IMR-90 (cell line): ENCODE measurements around the gene PIP4K2A. TPM values are rescaled to one million over a fixed set of nuclear protein-coding genes. Genes with fewer than 3 reads are reported as not detected.

Experiments used
- ATAC-seq: fragments of 200-7000 bp; cut with Tn5 transposase; 2 replicates; pipeline ENCODE4 v1.9.1; 2020; ENCODE audit warnings: low read depth, mild to moderate bottlenecking, moderate library complexity
- BruUV-seq: library from RNA; stranded (reverse); fragments of 400-500 nt; replicated peaks from 2 replicates; lab custom pipeline; 2021; lab: Mats Ljungman, UMichigan
- CTCF ChIA-PET: fragments of 300-600 bp; formaldehyde crosslinking; extraction: SDS; loops from one replicate; lab custom pipeline; 2021; ENCODE audit warnings: antibody characterized with exemption; lab: Yijun Ruan, JAX
- POLR2A ChIA-PET: fragments of 300-600 bp; sonication (Branson Sonifier 250); formaldehyde crosslinking; loops from one replicate; lab custom pipeline; 2022; ENCODE audit warnings: antibody characterized with exemption; ENCODE audit not compliant: unreplicated experiment; lab: Charles Lee
- DNase-seq: peaks from one replicate; pipeline ENCODE4 v3.0.0; 2013
- H2AFZ ChIP-seq: replicated peaks from 2 replicates; pipeline ENCODE3; 2013; ENCODE audit warnings: low read length, mild to moderate bottlenecking; ENCODE audit not compliant: poor library complexity
- H2AK5ac ChIP-seq: 2 replicates; pipeline ENCODE4 v1.6.1; 2013; ENCODE audit warnings: low read depth, low read length, inconsistent platforms
- H2AK9ac ChIP-seq: replicated peaks from 2 replicates; pipeline ENCODE3; 2013; ENCODE audit warnings: mild to moderate bottlenecking, low read depth, low read length, moderate library complexity; ENCODE audit not compliant: poor library complexity
- H2BK120ac ChIP-seq: 2 replicates; pipeline ENCODE4 v1.6.1; 2013; ENCODE audit warnings: low read depth, low read length, inconsistent platforms
- H2BK15ac ChIP-seq: 3 replicates; pipeline ENCODE4 v1.6.1; 2013; ENCODE audit warnings: low read depth, low read length, inconsistent platforms
- H2BK20ac ChIP-seq: 2 replicates; pipeline ENCODE4 v1.6.1; 2013; ENCODE audit warnings: low read depth, mild to moderate bottlenecking, inconsistent platforms, low read length, moderate library complexity
- H2BK5ac ChIP-seq: 2 replicates; pipeline ENCODE4 v1.6.1; 2013; ENCODE audit warnings: mild to moderate bottlenecking, low read depth, low read length, inconsistent platforms; ENCODE audit not compliant: poor library complexity, severe bottlenecking
- H3K14ac ChIP-seq: replicated peaks from 2 replicates; pipeline ENCODE4 v1.6.1; 2013; ENCODE audit warnings: low read depth, low read length, inconsistent platforms
- H3K18ac ChIP-seq: 2 replicates; pipeline ENCODE4 v1.6.1; 2013; ENCODE audit warnings: low read depth, low read length, control low read depth
- H3K23ac ChIP-seq: 2 replicates; pipeline ENCODE4 v1.6.1; 2013; ENCODE audit warnings: low read depth, low read length, inconsistent platforms
- H3K27ac ChIP-seq: 2 replicates; pipeline ENCODE4 v1.5.1; 2013; ENCODE audit warnings: mild to moderate bottlenecking, control low read depth, low read length; ENCODE audit not compliant: insufficient read depth
- H3K27me3 ChIP-seq: 2 replicates; pipeline ENCODE4 v1.6.1; 2013; ENCODE audit warnings: low read length; ENCODE audit not compliant: control insufficient read depth, insufficient read depth
- H3K36me3 ChIP-seq: 2 replicates; pipeline ENCODE4 v1.6.1; 2013; ENCODE audit warnings: low read length, mixed read lengths; ENCODE audit not compliant: control insufficient read depth, insufficient read depth
- H3K4ac ChIP-seq: 2 replicates; pipeline ENCODE4 v1.6.1; 2013; ENCODE audit warnings: low read depth, low read length, inconsistent platforms
- H3K4me1 ChIP-seq: 2 replicates; pipeline ENCODE4 v1.6.1; 2013; ENCODE audit warnings: low read length, mixed read lengths; ENCODE audit not compliant: control insufficient read depth, insufficient read depth
- H3K4me2 ChIP-seq: 2 replicates; pipeline ENCODE4 v1.6.1; 2013; ENCODE audit warnings: low read depth, mild to moderate bottlenecking, control low read depth, low read length, moderate library complexity
- H3K4me3 ChIP-seq: 2 replicates; pipeline ENCODE4 v1.5.1; 2013; ENCODE audit warnings: low read depth, mild to moderate bottlenecking, control low read depth, low read length, moderate library complexity; ENCODE audit not compliant: insufficient read depth
- H3K56ac ChIP-seq: 2 replicates; pipeline ENCODE4 v1.6.1; 2013; ENCODE audit warnings: low read length, inconsistent platforms; ENCODE audit not compliant: insufficient read depth; ENCODE audit errors: extremely low read depth
- H3K79me1 ChIP-seq, 2 experiments: 2 replicates each; pipeline ENCODE4 v1.6.1; 2013; ENCODE audit warnings: low read length in 2 of 2, inconsistent platforms in 1 of 2, low read depth in 1 of 2
- H3K9ac ChIP-seq: 2 replicates; pipeline ENCODE4 v1.6.1; 2013; ENCODE audit warnings: low read depth, low read length, control low read depth
- H3K9me1 ChIP-seq: 2 replicates; pipeline ENCODE4 v1.6.1; 2013; ENCODE audit warnings: low read length, inconsistent platforms; ENCODE audit not compliant: insufficient read depth
- H3K9me3 ChIP-seq: 2 replicates; pipeline ENCODE4 v1.6.1; 2013; ENCODE audit warnings: low read length; ENCODE audit not compliant: control insufficient read depth, insufficient read depth
- H4K20me1 ChIP-seq: 2 replicates; pipeline ENCODE4 v1.6.1; 2013; ENCODE audit warnings: low read length, inconsistent platforms; ENCODE audit not compliant: insufficient read depth
- H4K5ac ChIP-seq: 2 replicates; pipeline ENCODE4 v1.6.1; 2013; ENCODE audit warnings: mild to moderate bottlenecking, low read depth, low read length, control low read depth
- H4K8ac ChIP-seq, 2 experiments: 2 replicates each; pipeline ENCODE4 v1.6.1; 2013; ENCODE audit warnings: low read depth in 2 of 2, low read length in 2 of 2, control low read depth in 1 of 2, inconsistent platforms in 1 of 2
- H4K91ac ChIP-seq: 2 replicates; pipeline ENCODE4 v1.6.1; 2013; ENCODE audit warnings: low read depth, low read length, inconsistent platforms; ENCODE audit not compliant: insufficient read depth
- CEBPB ChIP-seq: IDR thresholded peaks from 2 replicates; pipeline ENCODE4 v1.6.1; 2012; ENCODE audit warnings: low read depth, low read length, improper control_type of control experiment
- CTCF ChIP-seq: conservative IDR thresholded peaks from 2 replicates; pipeline ENCODE4 v1.5.1; 2012; ENCODE audit warnings: mild to moderate bottlenecking, low read depth, low read length, improper control_type of control experiment
- ELK1 ChIP-seq: fragments of 150-350 bp; IDR thresholded peaks from 2 replicates; pipeline ENCODE4 v1.6.1; 2016; ENCODE audit warnings: low read depth, mild to moderate bottlenecking, low read length, moderate library complexity, borderline replicate concordance
- FOS ChIP-seq: fragments of 150-350 bp; IDR thresholded peaks from 2 replicates; pipeline ENCODE4 v1.6.1; 2016; ENCODE audit warnings: low read depth, low read length
- MAFK ChIP-seq: IDR thresholded peaks from 2 replicates; pipeline ENCODE4 v1.6.1; 2012; ENCODE audit warnings: low read depth, low read length, improper control_type of control experiment
- NFE2L2 ChIP-seq: fragments of 150-350 bp; IDR thresholded peaks from 2 replicates; pipeline ENCODE4 v1.6.1; 2016; ENCODE audit warnings: low read depth, mild to moderate bottlenecking, low read length
- RAD21 ChIP-seq: IDR thresholded peaks from 2 replicates; pipeline ENCODE4 v1.6.1; 2012; ENCODE audit warnings: low read length, improper control_type of control experiment
- RCOR1 ChIP-seq: IDR thresholded peaks from 2 replicates; pipeline ENCODE4 v1.6.1; 2012; ENCODE audit warnings: mild to moderate bottlenecking, low read length, improper control_type of control experiment; ENCODE audit not compliant: insufficient replicate concordance
- USF2 ChIP-seq: fragments of 150-350 bp; IDR thresholded peaks from 2 replicates; pipeline ENCODE4 v1.6.1; 2017; ENCODE audit warnings: mild to moderate bottlenecking, antibody characterized with exemption, low read length, low read depth
- WGBS, 2 experiments: methylation state at CpG; one replicate each; pipeline versions ENCODE4 v1.1.5 to v1.1.7; 2013; ENCODE audit warnings: missing lambda C conversion rate in 2 of 2; ENCODE audit not compliant: insufficient read length in 1 of 2; ENCODE audit errors: extremely low coverage in 2 of 2; 5-methylcytosine and 5-hydroxymethylcytosine counted together
- dilution Hi-C: fragments of 300-500 bp; cut with HindIII; formaldehyde crosslinking; loops from one replicate; pipeline ENCODE4 v1.14.3; 2018; ENCODE audit warnings: low sequenced_read_pairs; ENCODE audit not compliant: unreplicated experiment
- in situ Hi-C: fragments of 300-500 bp; cut with MboI; formaldehyde crosslinking; loops from 3 replicates; pipeline ENCODE4 v1.14.3; 2019; ENCODE audit warnings: low sequenced_read_pairs, inconsistent platforms, mixed read lengths
- intact Hi-C: fragments of 100-400 bp; cut with micrococcal nuclease; formaldehyde crosslinking; loops from 2 replicates; pipeline ENCODE4 v1.10.0; 2022
- polyA plus RNA-seq, 3 experiments: library from polyadenylated mRNA; depleted of rRNA; stranded (reverse); fragments of >200 nt; gene quantifications; 2 replicates each; pipeline ENCODE4 v1.2.3, GENCODE V29; 2012; ENCODE audit warnings: low replicate concordance in 1 of 3
- total RNA-seq: library from RNA; depleted of rRNA; stranded (reverse); fragments of >200 nt; gene quantifications from 2 replicates; pipeline ENCODE4 v1.2.3, GENCODE V29; 2012

PIP4K2A gene
- total and polyA plus RNA-seq, 2 of the 4 experiments (the other 2 are of a cell fraction): 9.8 to 18.1 TPM

- Histone ChIP-seq H3K4me1 (peaks cover 3% of the 10 kb centered on the region), H3K79me1 (peaks cover 49 to 81% of the 10 kb centered on the region in 2 experiments), H2BK5ac (no peak overlapping the region), H4K91ac (no peak overlapping the region), H4K8ac (no peak overlapping the region), H2BK15ac (no peak overlapping the region), H2AK5ac (no peak overlapping the region), H3K4me3 (no peak overlapping the region), H2AK9ac (no peak overlapping the region), H4K5ac (no peak overlapping the region), H3K4ac (no peak overlapping the region), H3K27ac (no peak overlapping the region), H3K9ac (no peak overlapping the region), H3K27me3 (no peaks in the 10 kb centered on the region), H2BK20ac (no peak overlapping the region), H4K20me1 (peaks cover 7% of the 10 kb centered on the region), H3K18ac (no peak overlapping the region), H3K14ac (no peak overlapping the region), H3K9me1 (peaks cover 13% of the 10 kb centered on the region), H3K56ac (no peak overlapping the region), H3K36me3 (no peaks in the 10 kb centered on the region), H2AFZ (no peak overlapping the region), H3K4me2 (no peak overlapping the region), H3K9me3 (no peaks in the 10 kb centered on the region), H2BK120ac (no peak overlapping the region), H3K23ac (no peak overlapping the region)
- no CpG with 5 or more reads among the region's 4 CpGs for WGBS, 2 experiments
- no peak for TF ChIP-seq NFE2L2
- no peak for TF ChIP-seq CTCF
- TF ChIP-seq RCOR1: no peak
- TF ChIP-seq RAD21: no peak
- no peak for TF ChIP-seq USF2
- TF ChIP-seq FOS: no peak
- TF ChIP-seq CEBPB: no peak
- TF ChIP-seq ELK1: no peak
- no peak for TF ChIP-seq MAFK
- dilution Hi-C loops: no loop called here
- no peak for ATAC-seq
- ChIA-PET CTCF (interaction anchor here (0.6 kb wide), 1 partner anchor 27 kb away, joined by 4 read pairs; no protein-coding TSS in a partner anchor), POLR2A (no interaction called here)
- no TSS peak for BruUV-seq
- in situ Hi-C loops: no loop called here
- no peak for DNase-seq
- intact Hi-C loops: no loop called here
These were observed 81.3 kb downstream of the PIP4K2A start for GRCh38 chr10:22633106-22633505.
